WTC11 (cell line): ENCODE measurements around the gene FGFBP2.

Experiments used
- CTCF ChIP-seq: fragments of 200-600 bp; IDR thresholded peaks from 2 replicates; pipeline ENCODE4 v1.8.0; 2022; ENCODE audit warnings: antibody characterized with exemption
- PREB ChIP-seq: sonication (generic); formaldehyde crosslinking; IDR thresholded peaks from 2 replicates; pipeline ENCODE4 v1.8.1; 2022; ENCODE audit warnings: mild to moderate bottlenecking, missing genetic modification reagents, moderate library complexity, borderline replicate concordance
- TEAD4 ChIP-seq: sonication (generic); formaldehyde crosslinking; IDR thresholded peaks from 2 replicates; pipeline ENCODE4 v1.8.0; 2022; ENCODE audit warnings: mild to moderate bottlenecking, missing genetic modification reagents

- TF ChIP-seq CTCF (no peak), PREB (no peak), TEAD4 (CRISPR knock-in tag) (no peak)
These were observed 32.9 kb upstream of the FGFBP2 start for GRCh38 chr4:15995826-15996225.
